ENCODE results near the gene AKAP11. TPM values are rescaled to one million over a fixed set of nuclear protein-coding genes. Genes with fewer than 3 reads are reported as not detected.

The AKAP11 gene
- total and polyA plus RNA-seq, 2 of the 4 experiments (the other 2 are of a cell fraction) = 8.0 to 19.7 TPM

DNA sequence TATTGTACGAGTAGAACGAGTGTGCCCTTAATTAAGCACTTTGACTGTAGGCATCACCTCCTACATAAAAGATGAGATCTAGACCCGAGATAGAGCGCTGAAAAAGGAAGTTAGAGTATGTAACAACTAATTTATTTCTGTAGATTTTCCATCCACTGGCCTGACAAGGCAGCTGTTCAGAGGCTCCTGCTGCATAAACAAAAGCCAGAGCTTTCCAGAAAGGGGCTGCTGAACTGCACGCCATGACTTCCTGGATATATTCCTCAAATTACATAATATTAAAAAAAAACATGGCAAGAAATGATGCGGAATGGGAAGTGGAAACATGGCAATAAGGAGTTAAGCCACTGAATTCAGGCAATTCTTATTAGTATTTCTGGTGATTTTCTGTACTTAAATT is 89.7 kb downstream of the AKAP11 start:
- Histone ChIP-seq H3K4ac (ENCODE audit: low read depth, low read length) (no peak overlapping the region), H3K4me3 (ENCODE audit: insufficient read depth, low read depth, low read length) (no peak overlapping the region), H2BK5ac (ENCODE audit: low read depth, low read length, poor library complexity, severe bottlenecking) (no peak overlapping the region), H3K9me3 (ENCODE audit: control insufficient read depth, insufficient read depth, low read length) (no peaks in the 10 kb centered on the region), H3K27ac (ENCODE audit: insufficient read depth, low read length) (no peak overlapping the region), H3K9ac (ENCODE audit: low read depth, low read length) (no peak overlapping the region), H3K56ac (ENCODE audit: extremely low read depth, insufficient read depth, low read length) (no peak overlapping the region), H2AFZ (replicated peaks; ENCODE audit: low read length, poor library complexity) (no peak overlapping the region), H3K36me3 (ENCODE audit: control insufficient read depth, insufficient read depth, low read length) (no peaks in the 10 kb centered on the region), H4K8ac (ENCODE audit: low read depth in 2 of 2, low read length in 2 of 2) (no peak overlapping the region), H2BK120ac (ENCODE audit: low read depth, low read length) (no peak overlapping the region), H2BK20ac (ENCODE audit: low read depth, low read length) (no peak overlapping the region), H3K23ac (ENCODE audit: low read depth, low read length) (no peak overlapping the region), H3K79me1 (ENCODE audit: low read depth in 1 of 2, low read length in 2 of 2) (no peaks in the 10 kb centered on the region), H3K9me1 (ENCODE audit: insufficient read depth, low read length) (no peaks in the 10 kb centered on the region), H3K27me3 (ENCODE audit: control insufficient read depth, insufficient read depth, low read length) (no peaks in the 10 kb centered on the region; the same call in 1 of the 2 replicates), H3K18ac (ENCODE audit: low read depth, low read length) (no peak overlapping the region), H2AK5ac (ENCODE audit: low read depth, low read length) (no peak overlapping the region), H3K4me2 (ENCODE audit: low read depth, low read length) (no peak overlapping the region), H2BK15ac (ENCODE audit: low read depth, low read length) (no peak overlapping the region), H4K20me1 (ENCODE audit: insufficient read depth, low read length) (no peaks in the 10 kb centered on the region), H3K4me1 (ENCODE audit: control insufficient read depth, insufficient read depth, low read length) (no peaks in the 10 kb centered on the region), H4K91ac (ENCODE audit: insufficient read depth, low read depth, low read length) (no peak overlapping the region), H3K14ac (replicated peaks; ENCODE audit: low read depth, low read length) (no peak overlapping the region), H4K5ac (ENCODE audit: low read depth, low read length) (no peak overlapping the region), H2AK9ac (replicated peaks; ENCODE audit: low read depth, low read length, poor library complexity) (no peak overlapping the region)
- DNase-seq (no peak), ATAC-seq (ENCODE audit: low read depth) (no peak)
- intact Hi-C loops (cut with micrococcal nuclease) (no loop called here), dilution Hi-C loops (cut with HindIII; ENCODE audit: low sequenced_read_pairs, unreplicated experiment) (no loop called here), in situ Hi-C loops (cut with MboI; ENCODE audit: low sequenced_read_pairs) (no loop called here)
- BruUV-seq (replicated peaks) = no TSS peak
- WGBS, 2 experiments (ENCODE audit: extremely low coverage in 2 of 2, insufficient read length in 1 of 2) = no CpG with 5 or more reads among the region's 6 CpGs
- ChIA-PET POLR2A (ENCODE audit: unreplicated experiment) (interaction anchor here (0.6 kb wide), 1 partner anchor 891 kb away, joined by 3 read pairs; no protein-coding TSS in a partner anchor), CTCF (no interaction called here)
- TF ChIP-seq, protein P1, sequence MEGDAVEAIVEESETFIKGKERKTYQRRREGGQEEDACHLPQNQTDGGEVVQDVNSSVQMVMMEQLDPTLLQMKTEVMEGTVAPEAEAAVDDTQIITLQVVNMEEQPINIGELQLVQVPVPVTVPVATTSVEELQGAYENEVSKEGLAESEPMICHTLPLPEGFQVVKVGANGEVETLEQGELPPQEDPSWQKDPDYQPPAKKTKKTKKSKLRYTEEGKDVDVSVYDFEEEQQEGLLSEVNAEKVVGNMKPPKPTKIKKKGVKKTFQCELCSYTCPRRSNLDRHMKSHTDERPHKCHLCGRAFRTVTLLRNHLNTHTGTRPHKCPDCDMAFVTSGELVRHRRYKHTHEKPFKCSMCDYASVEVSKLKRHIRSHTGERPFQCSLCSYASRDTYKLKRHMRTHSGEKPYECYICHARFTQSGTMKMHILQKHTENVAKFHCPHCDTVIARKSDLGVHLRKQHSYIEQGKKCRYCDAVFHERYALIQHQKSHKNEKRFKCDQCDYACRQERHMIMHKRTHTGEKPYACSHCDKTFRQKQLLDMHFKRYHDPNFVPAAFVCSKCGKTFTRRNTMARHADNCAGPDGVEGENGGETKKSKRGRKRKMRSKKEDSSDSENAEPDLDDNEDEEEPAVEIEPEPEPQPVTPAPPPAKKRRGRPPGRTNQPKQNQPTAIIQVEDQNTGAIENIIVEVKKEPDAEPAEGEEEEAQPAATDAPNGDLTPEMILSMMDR (conservative IDR thresholded peaks at IDR 0.05; ENCODE audit: low read depth, low read length) = no peak
- TF ChIP-seq NFE2L2 (IDR thresholded peaks at IDR 0.05; ENCODE audit: low read depth, low read length) (no peak), RFX5 (IDR thresholded peaks at IDR 0.05; ENCODE audit: low read depth, low read length) (no peak), MAZ (IDR thresholded peaks at IDR 0.05; ENCODE audit: borderline replicate concordance, low read depth, low read length) (no peak)
- TF ChIP-seq, protein P2, sequence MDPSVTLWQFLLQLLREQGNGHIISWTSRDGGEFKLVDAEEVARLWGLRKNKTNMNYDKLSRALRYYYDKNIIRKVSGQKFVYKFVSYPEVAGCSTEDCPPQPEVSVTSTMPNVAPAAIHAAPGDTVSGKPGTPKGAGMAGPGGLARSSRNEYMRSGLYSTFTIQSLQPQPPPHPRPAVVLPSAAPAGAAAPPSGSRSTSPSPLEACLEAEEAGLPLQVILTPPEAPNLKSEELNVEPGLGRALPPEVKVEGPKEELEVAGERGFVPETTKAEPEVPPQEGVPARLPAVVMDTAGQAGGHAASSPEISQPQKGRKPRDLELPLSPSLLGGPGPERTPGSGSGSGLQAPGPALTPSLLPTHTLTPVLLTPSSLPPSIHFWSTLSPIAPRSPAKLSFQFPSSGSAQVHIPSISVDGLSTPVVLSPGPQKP (IDR thresholded peaks at IDR 0.05; ENCODE audit: borderline replicate concordance, low read depth, low read length) = no peak

Data from IMR-90 (cell line).